HL-60/S4 treated with phorbol 12-myristate 13-acetate at 8.2 ng/mL for 4 days and 3 days (cell line): Measurements from ENCODE around the gene GPR137B.
"Not testable (repeated sequence)": the region's sequence is repeated elsewhere in the genome, so short reads cannot be mapped to it uniquely, and the experiment has no call there.

Experiments used
- in situ Hi-C: fragments of 300-500 bp; cut with MboI; formaldehyde crosslinking; loops from 2 replicates; pipeline ENCODE4 v1.15.0; 2022; ENCODE audit warnings: low sequenced_read_pairs

The GPR137B gene

GRCh38 chr1:236159704-236160539 lies 17.6 kb downstream of the GPR137B start:
- in situ Hi-C loops = no loop called here

DNA sequence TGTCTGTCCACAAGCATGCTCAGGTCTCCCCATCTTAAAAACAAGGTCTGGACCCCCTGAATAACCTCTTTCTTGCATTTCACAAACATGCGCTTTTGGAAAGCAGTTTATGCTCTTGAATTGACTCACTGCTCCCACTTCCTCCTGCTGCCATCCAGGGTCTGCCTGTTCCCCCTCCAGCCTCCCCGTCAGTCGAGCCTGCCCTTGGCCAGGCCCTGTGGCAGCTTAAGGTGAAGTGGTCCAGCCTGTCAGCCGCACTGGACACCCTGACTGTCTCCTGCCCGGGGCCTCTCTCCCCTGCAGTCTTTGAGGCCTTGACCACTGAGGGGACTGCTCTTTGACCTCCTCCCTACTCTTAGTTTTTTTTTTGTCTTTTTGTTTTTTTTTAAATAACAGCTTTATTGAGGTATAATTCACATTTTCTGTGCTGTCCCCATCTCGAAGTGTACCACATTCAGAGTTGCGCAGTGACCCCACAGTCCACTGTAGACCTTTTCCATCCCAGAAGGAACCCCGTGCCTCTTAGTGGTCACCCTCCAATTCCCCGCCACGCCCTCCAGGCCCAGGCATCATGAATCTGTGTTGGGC lies 18.3 kb downstream of the GPR137B start:
- in situ Hi-C loops = no loop called here

DNA sequence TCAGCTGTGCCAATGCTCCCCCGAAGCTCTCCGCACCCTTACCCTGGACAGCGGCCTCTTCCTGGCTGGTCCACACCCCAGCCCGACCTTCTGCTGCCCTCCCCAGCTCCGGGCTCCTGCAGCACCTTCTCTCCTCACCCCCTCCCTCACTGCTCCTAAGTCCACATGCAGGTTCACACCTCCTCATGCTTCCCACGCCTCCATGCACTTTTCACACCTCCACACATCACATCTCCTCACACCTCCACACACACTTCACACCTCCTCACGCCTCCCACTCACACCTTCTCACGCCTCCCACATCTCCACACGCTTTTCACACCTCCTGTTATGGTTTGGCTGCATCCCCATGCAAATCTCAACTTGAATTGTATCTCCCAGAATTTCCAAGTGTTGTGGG lies 18.9 kb downstream of the GPR137B start:
- in situ Hi-C loops = no loop called here

- in situ Hi-C loops = not testable (repeated sequence)
These were observed 19.4 kb downstream of the GPR137B start for GRCh38 chr1:236161755-236162154.

GRCh38 chr1:236163463-236164153 lies 21.3 kb downstream of the GPR137B start:
- in situ Hi-C loops = no loop called here

DNA sequence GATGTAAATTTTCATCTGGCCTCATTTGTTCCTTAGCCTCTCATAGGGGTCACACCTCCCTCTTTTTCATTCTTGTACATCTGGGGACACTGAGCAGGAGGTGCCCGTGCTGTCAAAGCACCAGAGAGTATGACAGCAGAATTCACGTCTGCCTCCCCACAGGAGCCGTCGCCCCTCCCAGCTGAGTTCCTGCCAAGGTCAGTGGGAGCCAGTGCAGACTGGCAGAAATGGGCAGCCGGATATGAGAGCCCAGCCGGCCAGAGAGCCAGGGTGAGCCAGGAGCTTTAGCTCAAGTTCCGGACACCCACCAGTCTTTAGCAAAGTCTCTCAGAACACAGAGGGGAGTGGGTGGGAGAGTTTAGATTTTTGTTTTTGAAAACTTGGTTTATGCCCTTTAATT lies 21.9 kb downstream of the GPR137B start:
- in situ Hi-C loops = no loop called here

GRCh38 chr1:236165238-236165981 lies 23.1 kb downstream of the GPR137B start:
- in situ Hi-C loops = no loop called here

DNA sequence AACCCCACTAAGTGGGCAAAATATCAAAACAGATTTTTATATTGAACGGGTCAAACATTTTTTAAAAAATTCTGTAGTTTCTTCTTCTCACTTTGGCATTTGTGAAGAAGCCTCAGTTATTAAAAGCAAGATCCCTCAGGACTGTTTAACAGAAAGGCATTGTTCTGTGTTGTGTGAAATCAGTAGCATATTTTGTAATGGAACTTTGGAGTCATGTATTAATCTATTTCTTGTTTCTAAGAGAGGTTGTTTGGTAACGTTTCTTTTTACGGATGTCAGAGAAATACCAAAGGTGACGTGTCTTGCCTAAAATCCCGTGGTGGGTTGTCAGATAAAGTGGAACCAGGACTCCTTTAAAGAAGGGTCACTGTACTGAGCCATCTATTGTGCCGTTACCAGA lies 23.7 kb downstream of the GPR137B start:
- in situ Hi-C loops = no loop called here

DNA sequence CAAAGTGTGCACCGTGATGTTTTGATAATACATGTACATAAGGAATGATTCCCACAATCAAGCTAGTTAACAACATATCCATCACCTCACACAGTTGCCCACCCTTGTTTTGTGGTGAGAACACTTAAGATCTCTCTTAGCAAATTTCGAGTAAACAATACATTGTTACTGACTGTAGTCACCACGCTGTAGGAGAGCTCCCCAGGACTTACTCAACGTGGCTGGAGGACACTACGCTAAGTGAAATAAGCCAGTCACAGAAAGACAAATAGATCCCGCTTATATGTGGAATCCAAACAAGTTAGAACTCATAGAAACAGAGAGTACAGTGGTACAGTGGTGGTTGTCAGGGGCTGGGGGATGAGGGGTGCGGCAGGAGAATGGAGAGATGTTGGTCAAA lies 24.8 kb downstream of the GPR137B start:
- in situ Hi-C loops = no loop called here

DNA sequence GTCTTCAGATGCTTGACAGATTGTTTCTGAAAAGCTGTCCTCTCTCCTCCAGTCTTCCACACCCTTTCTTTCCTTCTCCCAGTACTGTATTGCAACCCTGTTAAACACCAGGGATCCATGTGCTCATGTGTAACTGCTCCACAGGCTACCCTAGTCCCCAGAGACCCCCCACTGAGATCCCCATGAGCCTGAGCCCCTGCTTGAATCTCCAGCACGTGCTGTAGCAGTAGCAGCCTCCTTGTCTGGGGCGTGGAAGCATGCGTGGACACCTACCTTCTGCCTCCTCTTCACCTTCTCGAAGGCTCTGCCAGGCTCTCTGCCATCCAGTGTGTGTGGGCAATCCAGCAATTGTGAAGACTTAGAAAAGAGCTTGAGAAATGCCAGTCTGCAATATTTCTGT lies 25.2 kb downstream of the GPR137B start:
- in situ Hi-C loops = no loop called here

DNA sequence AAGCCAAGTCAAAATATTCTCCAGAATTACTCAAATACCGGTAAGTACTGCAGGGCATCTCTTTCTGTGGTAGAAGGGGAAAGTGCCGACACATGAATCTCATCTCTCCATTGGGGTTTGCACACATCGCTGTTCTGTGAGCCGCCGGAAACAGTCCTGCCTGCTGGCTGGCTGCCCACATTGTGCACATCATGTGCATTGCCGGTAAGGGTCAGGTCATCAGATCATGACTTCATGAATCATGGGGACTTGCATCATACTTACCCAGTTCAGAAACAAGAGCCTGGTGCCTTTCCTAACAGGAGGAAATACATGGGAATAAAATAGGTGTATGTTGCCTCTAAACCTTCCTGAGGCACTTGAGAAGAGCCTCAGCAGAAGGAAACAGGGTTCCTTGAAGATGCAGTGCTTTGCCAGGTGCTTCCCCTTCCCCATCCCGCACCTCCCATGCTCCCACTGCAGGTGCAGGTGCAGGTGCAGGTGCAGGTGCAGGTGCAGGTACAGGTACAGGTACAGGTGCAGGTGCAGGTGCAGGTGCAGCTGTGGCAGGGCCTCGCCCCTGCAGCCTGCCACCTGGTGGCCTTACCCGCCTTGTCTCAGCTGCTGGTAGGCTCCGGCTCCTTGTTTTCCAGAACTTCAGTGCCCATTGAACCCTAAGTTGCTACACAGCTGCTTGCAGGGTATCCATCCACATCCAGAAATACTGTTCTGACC lies 26.5 kb downstream of the GPR137B start:
- in situ Hi-C loops = no loop called here

DNA sequence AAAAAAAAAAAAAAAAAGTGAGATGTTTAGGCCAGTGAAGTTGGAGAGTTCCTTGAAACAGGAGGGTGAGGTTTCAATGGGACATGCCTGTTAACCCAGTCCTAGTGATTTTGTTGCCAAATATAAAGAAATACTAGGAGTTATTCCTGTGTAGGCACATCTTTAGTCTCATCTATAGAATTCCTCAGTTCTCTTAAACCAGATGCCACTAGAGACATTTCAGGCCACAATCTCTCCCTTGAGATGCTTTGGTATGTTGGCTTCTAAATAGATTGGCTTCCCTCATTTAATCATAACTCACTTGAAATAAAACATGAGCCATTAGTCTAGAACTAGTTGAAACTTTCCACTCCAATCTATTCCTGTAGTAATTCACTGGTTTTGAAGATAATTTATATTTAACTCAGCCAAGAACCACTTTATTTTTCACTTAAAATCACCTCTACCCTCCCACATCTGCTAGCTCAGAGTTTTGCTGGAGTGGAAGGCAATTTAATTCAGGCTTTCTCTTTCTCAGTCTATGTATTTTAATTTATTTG lies 29.8 kb downstream of the GPR137B start:
- in situ Hi-C loops = no loop called here

DNA sequence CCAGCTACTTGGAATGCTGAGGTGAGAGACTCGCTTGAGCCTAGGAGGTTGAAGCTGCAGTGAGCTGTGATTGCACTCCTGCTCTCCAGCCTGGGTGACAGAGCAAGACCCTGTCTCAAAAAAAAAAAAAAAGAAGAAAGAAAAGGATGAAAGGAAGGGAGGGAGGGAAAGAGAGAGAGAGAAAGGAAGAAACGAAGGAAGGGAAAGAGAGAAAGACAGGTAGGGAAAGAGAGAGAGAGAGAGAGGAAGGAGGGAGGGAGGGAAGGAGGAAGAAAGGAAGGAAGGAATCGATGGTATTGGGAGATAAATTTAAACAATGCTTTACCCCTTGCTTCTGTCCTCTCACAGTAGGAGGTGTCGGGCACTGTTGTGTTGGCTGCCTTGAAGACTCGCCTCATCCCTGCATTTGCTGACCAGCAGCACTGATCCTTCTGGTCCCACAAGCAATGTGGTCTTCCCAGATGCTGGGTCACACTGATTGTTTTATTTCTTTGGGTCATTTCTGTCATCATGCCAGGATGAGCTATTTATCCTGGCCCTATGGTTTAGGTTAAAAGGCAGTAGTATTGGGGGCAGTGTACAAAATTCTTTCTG lies 30.9 kb downstream of the GPR137B start:
- in situ Hi-C loops = no loop called here

DNA sequence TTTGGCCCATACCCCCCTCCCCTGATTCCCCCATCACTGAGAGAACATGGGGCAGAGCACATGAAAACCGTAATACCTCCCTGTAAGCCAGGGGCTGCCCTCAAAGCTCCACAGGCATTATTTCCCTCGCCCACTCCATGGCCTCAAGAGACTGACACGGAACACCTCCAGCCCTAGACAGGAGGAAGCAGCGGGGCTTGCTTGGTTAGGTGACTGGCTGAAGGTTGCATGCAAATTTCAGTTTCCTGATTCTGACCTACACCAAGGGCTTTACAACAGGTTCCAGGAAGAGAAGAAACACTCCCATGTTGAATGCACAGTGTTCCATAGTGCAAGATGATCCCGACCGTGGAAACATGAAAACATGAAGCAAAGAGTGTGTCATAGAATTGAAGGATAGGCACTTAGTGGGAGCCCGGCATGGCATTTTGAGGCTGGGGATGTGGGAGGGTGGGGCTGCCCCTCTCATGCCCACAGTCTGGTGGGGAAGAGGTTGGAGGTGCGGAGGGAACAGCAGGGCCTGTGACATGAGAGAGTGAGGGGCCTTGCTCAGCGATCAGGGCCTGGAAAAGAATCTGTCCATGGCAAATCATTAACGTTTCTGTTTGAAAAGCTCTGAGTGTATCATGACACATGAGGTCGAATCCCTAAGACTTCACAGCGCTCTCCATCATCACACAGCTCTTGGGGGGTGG lies 33.5 kb downstream of the GPR137B start:
- in situ Hi-C loops = no loop called here

- in situ Hi-C loops = no loop called here
These were observed 34.3 kb downstream of the GPR137B start for GRCh38 chr1:236176337-236177336.

DNA sequence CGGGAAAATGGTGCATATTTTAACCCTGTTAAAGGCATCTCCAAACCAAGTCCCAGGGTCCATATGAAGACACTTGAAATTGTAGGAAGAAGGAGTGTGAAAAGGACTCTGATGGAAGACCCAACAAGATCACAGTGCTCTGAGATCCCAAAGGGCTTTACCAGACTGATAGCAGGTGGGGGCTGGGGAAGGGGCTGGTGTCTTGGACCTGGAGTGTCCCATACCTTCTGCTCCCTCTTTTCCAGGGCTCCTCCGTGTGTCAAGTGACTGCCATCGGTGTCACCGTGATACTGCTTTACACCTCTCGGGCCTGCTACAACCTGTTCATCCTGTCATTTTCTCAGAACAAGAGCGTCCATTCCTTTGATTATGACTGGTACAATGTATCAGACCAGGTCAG lies 37.3 kb downstream of the GPR137B start:
- in situ Hi-C loops = no loop called here

- in situ Hi-C loops = no loop called here
These were observed 38.7 kb downstream of the GPR137B start for GRCh38 chr1:236181059-236181458.

DNA sequence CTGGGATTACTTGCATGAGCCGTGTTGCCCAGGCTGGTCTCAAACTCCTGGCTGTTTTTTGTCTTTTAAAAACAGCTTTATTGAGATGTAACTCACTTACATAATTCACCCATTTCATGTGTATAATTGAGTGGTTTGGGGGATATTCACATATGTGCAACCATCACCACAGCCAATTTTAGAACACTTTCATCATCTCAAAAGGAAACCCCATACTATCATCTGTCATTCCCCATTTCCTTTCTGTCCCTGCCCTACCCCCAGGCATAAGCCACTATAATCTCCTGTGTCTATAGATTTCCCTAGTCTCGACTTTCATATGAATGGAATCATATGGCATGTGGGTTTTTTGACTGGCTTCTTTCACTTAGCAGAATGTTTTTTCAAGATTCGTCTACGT lies 43.3 kb downstream of the GPR137B start:
- in situ Hi-C loops = no loop called here
